ENCODE data around the gene TERB1. TPM values are rescaled to one million over a fixed set of nuclear protein-coding genes. Genes with fewer than 3 reads are reported as not detected.

Gene TERB1
- total RNA-seq, 1 donor from 2014 or later = 0.26 TPM

- TF ChIP-seq CTCF (IDR thresholded peaks at IDR 0.05; ENCODE audit: insufficient read depth, low read length, severe bottlenecking) = no peak
- H3K36me3 ChIP-seq (ENCODE audit: control insufficient read depth, insufficient read depth, low read length) = peaks cover 20% of the 10 kb centered on the region
Measured at GRCh38 chr16:66735891-66736290, 65.5 kb downstream of the TERB1 start.

GRCh38 chr16:66731101-66731500 lies 70.3 kb downstream of the TERB1 start:
- DNase-seq (ENCODE audit: low read depth) (no peak), FAIRE-seq (no peak)
- H3K27me3 ChIP-seq (ENCODE audit: control insufficient read depth, insufficient read depth, low read length) = no peaks in the 10 kb centered on the region
- H3K4me3 ChIP-seq (ENCODE audit: low read depth, low read length) = no peak overlapping the region
- H3K36me3 ChIP-seq (ENCODE audit: control insufficient read depth, insufficient read depth, low read length) = peaks cover 27% of the 10 kb centered on the region
- TF ChIP-seq CTCF (IDR thresholded peaks at IDR 0.05; ENCODE audit: insufficient read depth, low read length, severe bottlenecking) = no peak

More at GRCh38 chr16:66735891-66736290, 65.5 kb downstream of the TERB1 start:
- H3K27me3 ChIP-seq (ENCODE audit: control insufficient read depth, insufficient read depth, low read length) = no peaks in the 10 kb centered on the region
- H3K4me3 ChIP-seq (ENCODE audit: low read depth, low read length) = no peak overlapping the region
- peak; percentile 75 for DNase-seq (ENCODE audit: low read depth)
- FAIRE-seq = no peak

- no peak for FAIRE-seq
- H3K27me3 ChIP-seq (ENCODE audit: control insufficient read depth, insufficient read depth, low read length) = no peaks in the 10 kb centered on the region
- no peak for DNase-seq (ENCODE audit: low read depth)
- H3K4me3 ChIP-seq (ENCODE audit: low read depth, low read length) = no peak overlapping the region
- TF ChIP-seq CTCF (IDR thresholded peaks at IDR 0.05; ENCODE audit: insufficient read depth, low read length, severe bottlenecking) = no peak
- H3K36me3 ChIP-seq (ENCODE audit: control insufficient read depth, insufficient read depth, low read length) = peaks cover 38% of the 10 kb centered on the region
Measured at GRCh38 chr16:66728804-66729203, 72.6 kb downstream of the TERB1 start.

- DNase-seq (ENCODE audit: low read depth) (peak; percentile 66), FAIRE-seq (no peak)
- Histone ChIP-seq H3K27me3 (ENCODE audit: control insufficient read depth, insufficient read depth, low read length) (no peaks in the 10 kb centered on the region), H3K36me3 (ENCODE audit: control insufficient read depth, insufficient read depth, low read length) (peaks cover 38% of the 10 kb centered on the region), H3K4me3 (ENCODE audit: low read depth, low read length) (no peak overlapping the region)
- TF ChIP-seq CTCF (IDR thresholded peaks at IDR 0.05; ENCODE audit: insufficient read depth, low read length, severe bottlenecking) = peak; percentile 57
Measured at GRCh38 chr16:66728117-66728787, 73.1 kb downstream of the TERB1 start.

GRCh38 chr16:66720766-66721165 lies 80.6 kb downstream of the TERB1 start:
- no peak overlapping the region for H3K4me3 ChIP-seq (ENCODE audit: low read depth, low read length)
- no peak for TF ChIP-seq CTCF (IDR thresholded peaks at IDR 0.05; ENCODE audit: insufficient read depth, low read length, severe bottlenecking)
- no peaks in the 10 kb centered on the region for H3K27me3 ChIP-seq (ENCODE audit: control insufficient read depth, insufficient read depth, low read length)
- DNase-seq (ENCODE audit: low read depth) (no peak), FAIRE-seq (no peak)
- peaks cover 15% of the 10 kb centered on the region for H3K36me3 ChIP-seq (ENCODE audit: control insufficient read depth, insufficient read depth, low read length)

GRCh38 chr16:66719246-66719645 lies 82.1 kb downstream of the TERB1 start:
- FAIRE-seq (no peak), DNase-seq (ENCODE audit: low read depth) (no peak)
- H3K4me3 ChIP-seq (ENCODE audit: low read depth, low read length) = no peak overlapping the region
- no peak for TF ChIP-seq CTCF (IDR thresholded peaks at IDR 0.05; ENCODE audit: insufficient read depth, low read length, severe bottlenecking)
- H3K27me3 ChIP-seq (ENCODE audit: control insufficient read depth, insufficient read depth, low read length) = no peaks in the 10 kb centered on the region
- peaks cover 8% of the 10 kb centered on the region for H3K36me3 ChIP-seq (ENCODE audit: control insufficient read depth, insufficient read depth, low read length)
